ENCODE results near the gene SLAIN2.
"Not testable (repeated sequence)": the region's sequence is repeated elsewhere in the genome, so short reads cannot be mapped to it uniquely, and the experiment has no call there.

Gene SLAIN2

DNA sequence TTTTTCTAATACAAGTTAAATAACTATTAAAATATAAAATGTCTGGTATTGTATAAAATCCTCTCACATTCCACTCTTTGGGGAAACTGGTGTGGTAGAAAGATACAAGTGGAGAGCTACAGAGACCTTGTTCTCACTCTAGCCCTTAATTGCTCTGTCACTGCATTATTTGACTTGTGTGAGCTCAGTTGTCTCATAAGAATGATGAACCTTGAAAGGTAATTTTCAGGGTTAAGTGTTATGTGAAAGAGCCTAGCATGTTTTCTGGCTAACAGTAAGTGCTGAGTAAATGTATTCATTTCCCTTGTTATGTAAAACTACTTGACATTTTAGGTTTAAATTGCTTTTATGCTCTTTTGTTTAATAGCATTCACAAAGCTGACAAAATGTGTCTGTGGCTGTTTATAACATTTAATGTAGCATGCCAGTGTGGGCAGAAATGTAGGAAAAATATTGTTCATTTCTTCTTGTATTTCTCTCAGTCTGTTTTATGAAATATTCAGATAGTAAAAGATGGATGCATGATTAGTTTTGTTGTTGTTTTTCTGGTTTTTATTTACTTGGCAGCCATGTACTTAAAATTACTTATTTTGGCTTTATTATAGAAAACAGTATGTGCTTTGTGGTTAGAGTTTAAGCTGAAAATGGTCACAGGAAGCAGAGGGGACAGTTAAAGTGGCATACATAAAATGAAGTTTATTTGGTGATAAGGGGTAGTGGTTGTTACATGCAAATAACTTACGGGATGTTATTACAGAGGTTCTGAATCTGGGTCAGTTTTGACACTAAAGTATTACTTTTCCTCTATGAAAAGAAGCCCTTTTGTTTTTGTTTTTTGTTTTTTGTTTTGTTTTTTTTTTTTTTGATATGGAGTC, 29.2 kb downstream of the SLAIN2 start:
- DNase-seq = no peak

DNA sequence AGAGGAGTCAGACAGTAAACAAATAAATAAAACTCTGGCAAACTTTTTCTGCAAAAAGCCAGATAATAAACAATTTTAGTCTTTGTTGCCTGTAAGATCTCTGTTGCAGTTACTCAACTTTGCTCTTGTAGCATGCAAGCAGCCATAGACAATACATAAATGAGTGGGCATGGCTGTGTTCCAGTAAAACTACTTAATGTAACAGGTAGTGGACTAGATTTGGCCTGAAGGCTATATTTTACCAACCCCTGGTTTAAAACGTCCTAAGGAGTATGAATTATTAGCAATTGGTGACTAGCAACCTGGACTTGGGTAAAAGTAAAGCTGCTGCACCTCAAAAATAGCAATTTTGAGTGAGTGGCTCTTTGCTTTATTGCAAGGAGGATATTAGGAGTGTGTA, 30.9 kb downstream of the SLAIN2 start:
- DNase-seq = no peak

DNA sequence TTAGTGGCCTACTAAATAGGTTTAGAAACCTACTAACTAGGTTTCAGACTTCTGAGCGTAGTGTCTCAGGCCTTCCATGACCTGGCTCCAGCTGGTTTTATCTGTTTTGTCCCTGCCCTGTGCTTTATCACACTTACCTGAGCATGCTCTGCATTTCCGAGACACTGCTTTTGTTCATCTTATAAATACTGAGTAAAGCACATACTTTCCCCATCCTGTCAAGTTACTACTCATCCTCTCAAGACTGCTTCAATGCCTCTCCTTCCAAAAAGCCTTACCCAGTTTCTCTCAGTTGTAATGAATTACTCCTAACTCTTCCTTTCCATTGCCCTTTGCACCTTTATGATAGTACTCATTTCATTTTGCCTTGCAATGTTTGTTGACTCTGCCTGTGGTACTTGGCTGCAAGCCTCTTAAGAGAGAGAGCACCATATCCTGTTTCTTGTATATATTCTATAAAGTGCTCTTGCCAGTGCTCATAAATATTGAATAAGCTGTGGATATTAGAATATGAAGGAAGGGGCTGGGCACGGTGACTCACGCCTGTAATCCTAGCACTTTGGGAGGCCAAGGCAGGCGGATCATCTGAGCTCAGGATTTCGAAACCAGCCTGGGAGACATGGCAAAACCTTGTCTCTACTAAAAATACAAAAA, 34.4 kb downstream of the SLAIN2 start:
- no peak for DNase-seq

DNA sequence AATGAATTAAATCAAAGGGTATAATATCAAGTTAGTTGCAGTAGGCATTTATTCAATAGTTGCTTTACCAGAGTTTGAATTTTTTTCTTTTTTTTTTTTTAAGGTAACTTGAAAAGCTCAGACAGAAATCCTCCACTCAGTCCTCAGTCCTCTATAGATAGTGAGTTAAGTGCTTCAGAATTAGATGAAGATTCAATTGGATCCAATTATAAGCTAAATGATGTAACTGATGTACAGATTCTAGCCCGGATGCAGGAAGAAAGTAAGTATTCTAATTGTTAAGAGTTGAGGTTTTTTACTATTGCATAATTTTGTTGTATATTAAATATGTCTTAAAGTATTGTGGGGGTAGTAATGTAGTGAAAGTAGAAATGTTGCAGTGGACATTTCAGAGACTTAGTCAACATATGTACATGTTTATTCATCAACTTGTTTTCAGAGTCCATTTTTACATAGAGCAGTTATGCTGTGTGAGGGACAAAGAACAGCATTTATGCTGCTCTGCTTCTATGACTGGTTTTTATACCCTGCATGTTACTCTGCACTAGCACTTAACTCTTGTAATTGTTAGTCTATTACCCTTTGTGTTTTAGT, 38.4 kb downstream of the SLAIN2 start:
- no peak for DNase-seq

DNA sequence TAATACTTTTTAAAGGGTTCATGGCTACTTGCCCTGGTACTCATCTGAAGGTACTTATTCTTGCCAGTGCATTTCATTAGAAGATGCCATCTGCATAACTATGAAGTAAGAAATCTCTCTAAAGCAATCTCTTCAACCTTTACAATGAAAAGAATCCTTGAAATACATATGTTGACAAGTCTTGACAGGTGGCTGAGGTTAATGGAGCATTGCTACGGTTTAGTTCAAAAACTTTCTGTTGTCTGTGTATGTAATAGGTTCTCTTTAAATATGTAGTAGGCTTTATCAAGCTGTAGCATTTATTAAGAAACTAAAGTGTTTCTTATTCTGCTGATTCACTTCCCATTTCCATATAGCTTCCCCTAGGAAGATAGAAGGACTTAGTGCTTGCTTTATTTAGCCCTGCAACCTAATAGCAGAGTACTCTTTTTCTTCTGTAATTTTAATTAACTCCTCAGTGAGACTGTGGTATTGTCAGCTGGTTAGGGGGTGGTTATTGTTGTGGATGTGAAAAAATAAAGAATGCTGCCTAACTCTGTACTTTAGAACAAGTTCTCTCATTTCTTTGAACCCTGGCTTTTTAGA, 39.3 kb downstream of the SLAIN2 start:
- peak; percentile 59 for DNase-seq

DNA sequence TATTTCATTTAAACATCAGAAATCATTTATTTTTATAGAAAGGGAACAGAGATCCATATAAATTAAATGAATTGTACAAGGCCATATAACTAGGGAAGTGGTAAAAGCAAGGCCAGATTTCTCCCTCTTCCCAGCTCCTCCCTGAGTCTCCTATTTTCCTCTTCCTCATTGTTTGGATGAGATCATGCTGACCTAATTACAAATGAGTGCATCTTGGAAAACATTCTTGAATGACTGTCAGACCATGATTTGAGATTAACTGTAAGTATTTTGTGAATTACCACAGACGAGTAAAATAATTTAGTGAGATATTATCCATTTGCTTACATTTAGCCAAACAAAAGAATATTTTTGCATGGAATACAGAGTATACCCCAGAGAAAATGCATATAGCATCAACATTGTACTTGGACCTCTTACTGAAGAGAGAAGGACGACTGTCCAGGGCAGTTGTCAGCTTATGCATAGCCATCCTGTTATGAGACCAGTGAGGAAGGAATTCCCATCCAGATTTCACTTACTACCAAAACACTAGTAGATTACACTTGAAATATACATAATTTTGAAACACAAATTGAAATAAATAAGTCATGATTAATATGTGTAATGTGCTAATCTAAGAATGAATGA, 47.3 kb downstream of the SLAIN2 start:
- DNase-seq = no peak

DNA sequence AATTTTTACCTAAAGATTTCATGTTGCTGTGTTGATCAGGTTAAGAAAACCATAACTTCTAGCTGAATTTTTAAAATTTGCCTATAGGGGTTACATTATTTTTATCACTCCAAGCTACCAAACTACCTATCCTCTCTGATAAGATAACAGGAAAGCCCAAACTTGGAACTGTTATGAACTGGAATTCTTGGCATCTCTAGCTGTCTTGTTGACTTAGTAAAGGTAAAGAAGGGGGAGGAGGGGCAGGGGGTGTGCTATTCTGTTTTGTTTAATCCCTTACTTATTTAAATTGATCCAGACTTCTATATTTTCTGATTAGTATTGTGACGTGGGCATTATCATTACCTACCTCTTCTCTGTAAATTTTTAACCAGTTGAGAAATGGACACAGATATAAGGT, 54.7 kb downstream of the SLAIN2 start:
- no peak for DNase-seq

DNA sequence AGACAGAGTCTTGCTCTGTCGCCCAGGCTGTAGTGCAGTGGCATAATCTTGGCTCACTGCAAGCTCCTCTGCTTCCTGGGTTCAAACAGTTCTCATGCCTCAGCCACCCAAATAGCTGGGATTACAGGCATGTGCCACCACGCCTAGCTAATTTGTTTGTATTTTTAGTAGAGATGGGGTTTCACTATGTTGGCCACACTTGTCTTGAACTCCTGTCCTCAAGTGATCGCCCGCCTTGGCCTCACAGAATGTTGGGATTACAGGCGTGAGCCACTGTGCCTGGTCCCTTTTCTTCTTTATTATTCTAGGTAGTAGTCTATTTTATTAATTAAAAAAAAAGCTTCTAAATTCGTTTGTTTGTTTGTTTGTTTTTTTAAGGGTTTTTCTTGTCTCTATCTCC, 59.1 kb downstream of the SLAIN2 start:
- no peak for DNase-seq

DNA sequence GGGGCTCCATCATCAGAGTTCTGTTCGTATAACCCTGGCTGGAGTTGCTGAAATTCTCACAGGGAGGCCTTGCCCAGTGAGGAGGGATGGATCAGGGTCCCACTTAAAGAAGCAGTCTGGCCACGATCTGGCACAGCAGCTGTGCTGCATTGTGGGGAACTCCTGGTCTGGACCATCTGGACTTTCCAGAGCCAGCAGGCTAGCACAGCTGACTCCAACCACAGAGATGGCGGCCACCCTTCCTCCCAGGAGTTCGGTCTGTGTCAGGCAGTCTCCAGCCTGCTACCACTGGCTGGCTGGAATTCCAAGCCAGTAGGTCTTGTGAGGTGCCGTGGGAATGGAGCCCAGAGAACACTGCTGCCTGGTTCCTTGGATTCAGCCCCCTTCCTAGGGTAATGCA, 62.0 kb downstream of the SLAIN2 start:
- DNase-seq = no peak

DNA sequence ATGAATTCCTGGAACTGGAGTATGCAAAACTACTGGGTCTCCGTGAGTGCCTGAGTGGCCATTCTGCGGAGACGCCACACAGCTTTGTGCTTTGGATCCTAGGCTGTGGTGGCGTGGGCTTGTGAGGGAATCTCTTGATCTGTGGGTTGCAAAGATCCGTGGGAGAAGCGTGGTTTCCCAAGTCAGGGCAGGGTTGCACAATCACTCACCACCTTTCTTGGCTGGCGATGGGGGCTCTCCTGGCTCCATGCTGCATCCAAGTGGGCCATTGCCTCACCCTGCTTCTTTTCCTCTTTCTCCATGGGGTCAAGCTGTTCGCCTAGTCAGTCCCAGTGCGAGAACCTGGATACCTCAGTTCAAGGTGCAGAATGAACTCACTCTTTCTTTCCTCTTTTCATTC, 62.5 kb downstream of the SLAIN2 start:
- no peak for DNase-seq

DNA sequence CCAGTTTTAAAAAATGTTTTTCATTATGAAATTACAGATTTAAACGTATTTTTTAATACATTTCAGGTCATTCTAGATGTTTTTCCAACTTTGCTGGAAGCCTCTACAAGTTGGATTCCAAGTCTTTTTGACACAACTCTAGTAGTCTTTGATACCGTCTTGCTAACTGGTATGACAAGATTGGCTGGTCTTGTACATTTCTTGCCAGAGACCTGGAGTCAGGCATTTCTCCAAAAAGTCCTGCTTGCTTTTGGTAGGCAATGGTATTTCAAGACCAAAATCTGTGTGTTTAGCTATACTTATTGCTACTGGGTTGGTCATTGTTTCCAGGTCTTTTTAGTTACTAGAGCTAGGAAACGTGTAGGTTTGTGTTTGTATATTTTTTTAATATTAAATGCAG, 64.6 kb downstream of the SLAIN2 start:
- DNase-seq = no peak

DNA sequence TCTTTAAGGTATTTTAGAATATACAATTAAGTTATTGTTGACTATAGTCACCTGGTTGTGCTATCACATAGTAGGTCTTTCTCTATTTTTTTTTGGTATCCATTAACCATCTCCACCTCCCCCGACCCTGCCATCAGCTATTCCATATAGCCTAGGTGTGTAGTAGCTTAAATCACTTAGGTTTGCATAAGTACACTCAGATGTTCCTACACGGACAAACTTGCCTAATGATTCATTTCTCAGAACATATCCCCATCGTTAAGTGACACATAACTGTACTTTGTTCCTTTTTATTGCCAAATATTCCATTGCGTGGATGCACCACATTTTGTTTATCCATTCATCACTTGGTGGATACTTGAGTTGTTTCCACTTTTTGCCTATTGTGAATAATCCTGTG, 67.9 kb downstream of the SLAIN2 start:
- no peak for DNase-seq

DNA sequence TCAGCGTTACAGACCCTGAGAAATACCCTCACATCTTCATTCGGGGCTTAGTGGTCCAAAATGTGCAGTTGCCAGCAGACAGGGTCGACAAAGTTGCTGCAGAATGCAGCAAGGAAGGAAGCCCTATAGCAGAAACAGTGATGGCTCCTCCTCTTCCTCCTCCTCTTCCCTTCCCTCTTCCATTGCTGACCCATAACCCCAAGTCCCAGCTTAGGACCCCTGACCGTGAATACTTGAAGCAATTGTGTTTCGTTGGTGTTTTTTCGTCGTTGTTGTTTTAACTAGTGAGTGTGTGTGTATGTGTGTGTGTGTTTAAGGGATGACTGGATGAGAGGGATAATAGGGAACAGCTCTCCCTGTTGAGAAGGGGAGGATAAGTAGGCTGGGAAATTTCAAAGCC, 69.5 kb downstream of the SLAIN2 start:
- DNase-seq = no peak

DNA sequence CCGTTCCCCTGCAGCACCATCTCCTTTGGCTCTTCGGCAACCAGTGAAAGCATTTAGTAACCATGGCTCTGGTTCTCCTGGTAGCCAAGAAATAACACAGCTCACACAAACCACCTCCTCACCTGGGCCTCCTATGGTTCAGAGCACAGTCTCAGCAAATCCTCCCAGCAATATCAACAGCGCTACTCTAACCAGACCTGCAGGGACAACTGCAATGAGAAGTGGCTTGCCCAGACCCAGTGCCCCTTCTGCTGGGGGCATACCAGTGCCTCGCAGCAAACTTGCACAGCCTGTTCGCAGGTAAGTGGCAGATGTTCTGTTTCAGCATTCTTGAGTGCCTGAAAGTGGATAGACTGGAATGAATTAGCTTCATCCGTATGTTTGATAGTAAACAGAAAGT, 78.8 kb downstream of the SLAIN2 start:
- DNase-seq = no peak

DNA sequence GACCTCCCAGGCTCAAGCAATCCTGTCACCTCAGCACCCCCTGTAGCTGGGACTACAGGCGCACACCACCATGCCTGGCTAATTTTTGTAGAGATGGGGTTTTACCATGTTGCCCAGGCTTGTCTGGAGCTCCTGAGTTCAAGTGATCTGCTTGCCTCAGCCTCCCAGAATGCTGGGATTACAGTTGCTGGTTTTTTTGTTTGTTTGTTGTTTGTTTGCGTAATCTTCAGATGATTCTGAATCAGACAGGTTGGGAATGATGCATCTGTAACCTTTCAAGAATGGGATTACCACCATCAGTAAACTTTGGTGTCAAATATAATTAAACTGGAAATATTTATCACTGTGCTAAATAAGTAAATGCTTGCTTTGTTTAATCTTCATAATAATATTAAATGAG, 79.8 kb downstream of the SLAIN2 start:
- DNase-seq = no peak

DNA sequence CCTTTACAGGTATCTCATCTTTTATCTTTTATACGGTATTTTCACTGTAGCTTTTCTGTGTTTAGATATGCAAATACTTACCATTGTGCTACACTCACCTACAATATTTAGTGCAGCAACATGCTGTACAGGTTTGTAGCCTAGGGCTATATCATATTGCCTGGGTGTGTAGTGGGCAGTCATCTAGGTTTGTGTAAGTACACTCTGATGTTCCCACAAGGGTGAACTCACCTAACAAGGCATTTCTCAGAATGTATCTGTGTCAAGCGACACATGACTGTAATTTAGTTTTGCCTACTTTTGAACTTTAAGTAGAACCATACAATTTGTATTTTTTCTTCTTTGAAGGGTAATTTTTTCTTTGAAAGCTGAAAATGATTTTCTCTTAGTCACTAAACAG, 87.6 kb downstream of the SLAIN2 start:
- no peak for DNase-seq

DNA sequence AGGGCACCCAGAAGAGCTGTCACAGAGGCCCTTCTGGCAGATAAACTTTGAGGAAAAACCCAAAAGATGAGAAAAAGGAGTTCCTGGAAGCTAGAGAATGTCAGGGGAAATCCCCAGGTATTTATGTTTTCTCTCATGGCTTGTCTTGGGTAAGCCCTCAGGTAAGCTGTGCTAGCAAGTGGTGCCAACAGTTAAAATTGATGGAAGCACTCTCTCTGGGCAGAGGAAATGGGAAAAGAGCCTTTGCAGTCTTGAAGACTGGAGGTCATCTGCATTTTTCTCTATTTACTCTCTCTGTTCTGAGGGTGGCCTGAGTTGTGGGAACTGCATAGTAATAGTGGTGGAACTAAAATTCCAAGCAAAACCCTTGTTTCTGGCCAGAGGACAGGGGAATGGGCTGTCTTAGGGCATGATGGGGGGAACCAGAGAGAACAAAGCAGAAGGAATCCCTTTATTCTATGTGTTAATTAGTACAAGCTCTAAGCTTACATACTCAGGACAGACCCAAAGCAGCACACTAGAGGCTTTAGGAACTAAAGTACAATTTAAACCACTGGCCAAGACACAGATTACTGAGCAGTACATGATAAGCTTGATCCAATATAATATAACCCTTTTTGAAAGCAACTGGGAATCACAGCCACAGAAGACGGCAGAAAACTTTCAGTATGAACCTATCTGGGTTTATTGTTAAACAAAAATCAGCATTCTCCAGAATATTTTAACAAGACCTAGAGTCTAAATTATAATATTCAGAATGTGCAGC, 88.6 kb downstream of the SLAIN2 start:
- no peak for DNase-seq

DNA sequence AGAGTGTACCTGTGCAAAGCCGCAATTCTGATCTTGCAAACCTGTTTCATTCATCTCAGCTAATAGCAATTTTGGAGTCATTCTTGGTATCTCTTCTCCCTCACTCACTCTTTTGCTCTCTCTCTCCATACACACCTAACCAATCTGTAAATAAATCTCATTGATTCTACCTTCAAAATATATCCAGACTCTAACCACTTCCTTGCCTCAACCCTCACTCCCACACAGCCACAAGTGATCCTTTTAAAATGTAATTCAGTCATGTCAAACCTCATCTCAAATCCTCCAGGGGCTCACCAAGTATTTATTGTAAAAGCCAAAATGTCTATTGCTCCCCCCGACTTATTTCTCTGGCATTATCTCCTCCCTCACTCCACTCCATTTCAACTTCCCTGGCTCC, 90.1 kb downstream of the SLAIN2 start:
- no peak for DNase-seq

DNA sequence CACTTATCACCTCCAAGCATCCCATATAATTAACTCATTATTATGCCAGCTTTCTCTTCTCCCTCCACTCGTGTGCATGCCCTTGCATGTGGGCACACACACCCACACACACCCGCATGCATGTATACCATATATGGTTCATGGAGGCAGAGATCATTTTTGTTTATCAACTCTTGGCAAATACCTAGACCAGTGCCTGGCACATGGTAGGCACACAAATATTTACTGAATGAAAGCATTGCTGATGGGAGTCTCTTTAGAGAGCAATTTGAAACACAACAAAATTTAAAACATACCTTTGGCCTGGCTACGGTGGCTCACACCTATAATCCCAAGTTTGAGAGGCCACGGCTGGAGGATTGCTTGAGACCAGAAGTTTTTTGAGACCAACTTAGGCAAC, 90.7 kb downstream of the SLAIN2 start:
- DNase-seq = no peak

DNA sequence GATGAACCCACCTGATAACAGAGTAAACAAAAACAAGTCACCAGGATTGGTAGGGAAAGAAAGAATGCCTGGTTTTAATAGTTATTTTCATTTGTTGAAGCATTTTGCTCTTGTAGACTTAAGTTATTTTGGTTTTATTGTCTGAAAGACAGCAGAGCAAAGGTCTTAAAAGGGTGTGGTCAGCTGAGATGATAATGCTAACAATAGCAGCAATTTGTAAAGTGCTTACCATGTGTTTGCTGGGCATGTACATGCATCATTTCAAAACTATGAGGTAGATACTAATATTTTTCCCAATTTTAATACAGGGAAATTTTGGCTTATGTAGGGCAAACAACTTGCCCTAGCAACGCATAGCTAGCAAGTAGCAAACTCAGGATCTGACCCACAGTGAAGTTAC, 95.0 kb downstream of the SLAIN2 start:
- DNase-seq = no peak

DNA sequence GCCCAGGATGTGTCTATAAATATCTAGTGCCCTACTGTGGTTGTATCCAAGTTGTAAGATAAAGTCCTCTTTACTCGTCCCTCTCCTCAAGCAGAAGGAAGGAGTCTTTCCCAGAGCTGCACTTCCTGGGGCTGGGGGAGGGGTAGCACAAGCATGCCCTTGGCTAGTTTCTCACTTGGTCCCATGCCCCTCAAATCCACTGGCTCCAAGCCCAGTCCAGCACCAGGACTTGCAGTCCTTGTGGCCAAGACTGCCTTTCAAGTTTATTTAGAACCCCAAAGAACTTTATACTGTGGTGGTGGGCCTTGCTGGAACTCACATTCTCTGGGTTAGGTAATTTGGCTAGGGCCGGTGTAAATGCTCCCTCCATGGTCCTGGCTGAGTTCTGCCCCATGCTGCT, 98.7 kb downstream of the SLAIN2 start:
- no peak for DNase-seq

DNA sequence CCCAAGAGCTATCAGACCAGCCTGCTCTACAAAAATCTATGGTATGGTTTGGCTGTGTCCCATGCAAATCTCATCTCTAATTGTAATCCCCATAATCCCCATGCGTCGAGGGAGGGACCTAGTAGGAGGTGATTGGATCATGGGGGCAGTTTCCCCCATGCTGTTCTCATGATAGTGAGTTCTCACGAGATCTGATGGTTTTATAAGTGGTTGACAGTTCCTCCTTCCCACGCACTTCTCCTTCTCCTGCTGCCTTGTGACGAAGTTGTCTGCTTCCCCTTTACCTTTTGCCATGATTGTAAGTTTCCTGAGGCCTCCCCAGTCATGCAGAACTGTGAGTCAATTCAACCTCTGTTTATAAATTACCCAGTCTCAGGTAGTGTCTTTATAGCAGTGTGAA, 99.6 kb downstream of the SLAIN2 start:
- not testable (repeated sequence) for DNase-seq

DNA sequence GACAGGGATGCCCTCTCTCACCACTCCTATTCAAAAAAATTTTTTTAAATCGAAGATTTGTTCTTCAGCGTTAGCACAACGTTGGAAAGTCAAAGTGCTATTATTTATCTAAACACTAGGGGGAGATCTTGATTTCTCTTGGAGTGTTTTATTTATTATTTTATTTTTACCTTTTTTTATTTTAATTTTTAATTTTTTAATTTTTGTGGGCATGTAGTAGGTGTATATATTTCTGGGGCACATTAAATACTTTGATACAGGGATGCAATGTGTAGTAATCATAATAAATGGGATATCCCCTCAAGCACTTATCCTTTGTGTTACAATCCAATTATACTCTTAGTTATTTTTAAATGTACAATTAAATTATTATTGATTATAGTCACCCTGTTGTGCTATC, 104.4 kb downstream of the SLAIN2 start:
- no peak for DNase-seq
